Type B pancreatic cell (in vitro differentiated cells): ENCODE measurements around the gene COX6A1. TPM values are rescaled to one million over a fixed set of nuclear protein-coding genes. Genes with fewer than 3 reads are reported as not detected.
"Not testable (repeated sequence)": the region's sequence is repeated elsewhere in the genome, so short reads cannot be mapped to it uniquely, and the experiment has no call there.

Experiments used
- DNase-seq: peaks from one replicate; pipeline ENCODE4 v3.0.0; 2021; ENCODE audit warnings: mixed read lengths; ENCODE audit not compliant: unreplicated experiment; ENCODE audit errors: extremely low spot score
- H3K27ac Mint-ChIP-seq: 2 replicates; pipeline ENCODE4 v1.8.0; 2021; ENCODE audit warnings: mild to moderate bottlenecking, mixed read lengths
- H3K27me3 Mint-ChIP-seq: 2 replicates; pipeline ENCODE4 v1.8.0; 2021; ENCODE audit warnings: mixed read lengths
- H3K36me3 Mint-ChIP-seq: 2 replicates; pipeline ENCODE4 v1.8.0; 2021; ENCODE audit warnings: mixed read lengths
- H3K4me1 Mint-ChIP-seq: one replicate; pipeline ENCODE4 v1.8.0; 2021; ENCODE audit warnings: mixed read lengths; ENCODE audit not compliant: unreplicated experiment
- H3K4me3 Mint-ChIP-seq: 2 replicates; pipeline ENCODE4 v1.8.0; 2021; ENCODE audit warnings: mild to moderate bottlenecking, mixed read lengths
- H3K9me3 Mint-ChIP-seq: 2 replicates; pipeline ENCODE4 v1.8.0; 2021; ENCODE audit warnings: mixed read lengths
- total RNA-seq: library from RNA; stranded (reverse); gene quantifications from 2 replicates; pipeline ENCODE4 v1.2.1, GENCODE V29; 2021; ENCODE audit warnings: low replicate concordance
- TF ChIP-seq, protein P1 (sequence below): fragments of 200-600 bp; sonication (generic); conservative IDR thresholded peaks from 2 replicates; pipeline ENCODE4 v1.5.0; 2021; ENCODE audit warnings: antibody characterized with exemption, mild to moderate bottlenecking

The COX6A1 gene
- total RNA-seq, 1 donor from 2014 or later, result 400 TPM

GRCh38 chr12:120444676-120445075, 6.8 kb downstream of the COX6A1 start:
- Mint-ChIP-seq H3K27ac (peak overlapping the region; percentile 98), H3K27me3 (no peaks in the 10 kb centered on the region), H3K36me3 (peaks cover 12% of the 10 kb centered on the region), H3K4me3 (peak overlapping the region; percentile 99), H3K9me3 (no peaks in the 10 kb centered on the region), H3K4me1 (peaks cover 14% of the 10 kb centered on the region)
- no peak for DNase-seq
- TF ChIP-seq, protein P1, sequence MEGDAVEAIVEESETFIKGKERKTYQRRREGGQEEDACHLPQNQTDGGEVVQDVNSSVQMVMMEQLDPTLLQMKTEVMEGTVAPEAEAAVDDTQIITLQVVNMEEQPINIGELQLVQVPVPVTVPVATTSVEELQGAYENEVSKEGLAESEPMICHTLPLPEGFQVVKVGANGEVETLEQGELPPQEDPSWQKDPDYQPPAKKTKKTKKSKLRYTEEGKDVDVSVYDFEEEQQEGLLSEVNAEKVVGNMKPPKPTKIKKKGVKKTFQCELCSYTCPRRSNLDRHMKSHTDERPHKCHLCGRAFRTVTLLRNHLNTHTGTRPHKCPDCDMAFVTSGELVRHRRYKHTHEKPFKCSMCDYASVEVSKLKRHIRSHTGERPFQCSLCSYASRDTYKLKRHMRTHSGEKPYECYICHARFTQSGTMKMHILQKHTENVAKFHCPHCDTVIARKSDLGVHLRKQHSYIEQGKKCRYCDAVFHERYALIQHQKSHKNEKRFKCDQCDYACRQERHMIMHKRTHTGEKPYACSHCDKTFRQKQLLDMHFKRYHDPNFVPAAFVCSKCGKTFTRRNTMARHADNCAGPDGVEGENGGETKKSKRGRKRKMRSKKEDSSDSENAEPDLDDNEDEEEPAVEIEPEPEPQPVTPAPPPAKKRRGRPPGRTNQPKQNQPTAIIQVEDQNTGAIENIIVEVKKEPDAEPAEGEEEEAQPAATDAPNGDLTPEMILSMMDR, result no peak

DNA sequence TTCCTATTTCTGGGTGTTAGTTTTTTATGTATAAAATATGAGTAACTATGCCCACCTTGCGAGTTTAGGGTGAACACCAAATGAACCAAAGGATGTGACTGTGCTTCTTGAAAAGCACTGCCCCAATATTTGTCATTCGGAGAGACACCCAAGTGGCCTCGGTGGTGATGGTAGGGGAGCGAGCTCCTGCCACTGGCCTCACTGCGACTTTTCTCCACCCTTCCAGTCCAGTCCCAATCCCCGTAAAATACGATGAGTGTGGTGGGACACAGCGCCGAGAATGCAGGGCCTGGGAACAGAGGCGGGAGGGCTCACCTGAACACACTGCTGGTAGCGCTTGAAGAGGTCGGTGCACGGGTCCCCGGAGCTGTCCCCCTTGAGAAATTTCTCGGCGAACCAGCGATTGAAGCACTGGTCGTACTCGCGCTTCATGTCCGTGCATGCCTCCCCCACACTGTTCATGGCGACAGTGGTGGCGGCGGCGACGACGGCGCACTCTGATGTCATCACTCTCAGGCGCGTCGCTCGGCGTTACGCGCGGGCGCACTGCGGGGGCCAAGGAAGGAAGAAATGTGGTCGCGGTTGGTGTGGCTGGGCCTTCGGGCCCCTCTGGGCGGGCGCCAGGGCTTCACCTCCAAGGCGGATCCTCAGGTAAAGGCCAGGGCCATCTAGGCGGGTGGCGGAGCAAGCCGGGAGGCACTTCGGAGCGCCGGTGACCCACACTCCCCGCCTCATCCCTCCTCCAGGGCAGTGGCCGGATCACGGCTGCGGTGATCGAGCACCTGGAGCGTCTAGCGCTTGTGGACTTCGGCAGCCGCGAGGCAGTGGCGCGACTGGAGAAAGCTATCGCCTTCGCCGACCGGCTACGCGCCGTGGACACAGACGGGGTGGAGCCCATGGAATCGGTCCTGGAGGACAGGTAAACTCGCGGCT, 8.3 kb downstream of the COX6A1 start, which contains the start of the genes GATC and TRIAP1:
Gene GATC (plus strand): TSS at position 534 of the 933 bp plus-strand sequence. CDS start 37 bp downstream, at position 571.
Gene TRIAP1 (minus strand): TSS at position 474 of the 933 bp plus-strand sequence. CDS start 12 bp downstream, at position 462.
- H3K4me1 Mint-ChIP-seq, result peaks cover 7% of the 10 kb centered on the region
- no peaks in the 10 kb centered on the region for H3K27me3 Mint-ChIP-seq
- DNase-seq, result peak; percentile 90
- H3K9me3 Mint-ChIP-seq, result no peaks in the 10 kb centered on the region
- peak within 1 kb of the TSS; percentile 99 for H3K4me3 Mint-ChIP-seq
- H3K27ac Mint-ChIP-seq, result peak within 1 kb of the TSS; percentile 98
- H3K36me3 Mint-ChIP-seq, result peaks cover 12% of the 10 kb centered on the region
- TF ChIP-seq, protein P1, result no peak

GRCh38 chr12:120446844-120447178, 8.9 kb downstream of the COX6A1 start:
- not testable (repeated sequence) for H3K9me3 Mint-ChIP-seq, H3K27me3 Mint-ChIP-seq, DNase-seq, H3K4me1 Mint-ChIP-seq
- H3K36me3 Mint-ChIP-seq, result peaks cover 12% of the 10 kb centered on the region
- peak overlapping the region; percentile 98 for H3K27ac Mint-ChIP-seq
- H3K4me3 Mint-ChIP-seq, result peak overlapping the region; percentile 99

GRCh38 chr12:120447992-120448391, 10.1 kb downstream of the COX6A1 start:
- DNase-seq, result no peak
- H3K9me3 Mint-ChIP-seq, result no peaks in the 10 kb centered on the region
- peaks cover 7% of the 10 kb centered on the region for H3K4me1 Mint-ChIP-seq
- TF ChIP-seq, protein P1, result no peak
- no peak overlapping the region for H3K27ac Mint-ChIP-seq
- no peaks in the 10 kb centered on the region for H3K27me3 Mint-ChIP-seq
- peaks cover 12% of the 10 kb centered on the region for H3K36me3 Mint-ChIP-seq
- H3K4me3 Mint-ChIP-seq, result peak overlapping the region; percentile 99

DNA sequence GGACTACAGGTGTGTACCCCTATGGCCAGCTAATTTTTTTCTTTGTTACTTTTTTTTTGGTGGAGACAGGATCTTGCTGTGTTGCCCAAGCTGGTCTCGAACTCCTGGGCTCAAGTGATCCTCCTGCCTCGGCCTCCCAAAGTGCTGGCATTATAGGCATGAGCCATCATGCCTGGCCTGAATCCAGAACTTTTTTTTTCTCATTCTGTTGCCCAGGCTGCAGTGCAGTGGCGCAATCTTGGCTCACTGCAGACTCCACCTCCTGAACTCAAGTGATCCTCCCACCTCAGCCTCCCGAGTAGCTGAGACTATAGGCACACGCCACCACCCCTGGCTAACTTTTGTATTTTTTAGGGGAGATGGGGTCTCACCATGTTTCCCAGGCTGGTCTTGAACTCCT, 14.6 kb downstream of the COX6A1 start:
- not testable (repeated sequence) for DNase-seq, H3K9me3 Mint-ChIP-seq, H3K4me3 Mint-ChIP-seq, H3K27me3 Mint-ChIP-seq, H3K27ac Mint-ChIP-seq, H3K4me1 Mint-ChIP-seq
- H3K36me3 Mint-ChIP-seq, result peaks cover 17% of the 10 kb centered on the region

DNA sequence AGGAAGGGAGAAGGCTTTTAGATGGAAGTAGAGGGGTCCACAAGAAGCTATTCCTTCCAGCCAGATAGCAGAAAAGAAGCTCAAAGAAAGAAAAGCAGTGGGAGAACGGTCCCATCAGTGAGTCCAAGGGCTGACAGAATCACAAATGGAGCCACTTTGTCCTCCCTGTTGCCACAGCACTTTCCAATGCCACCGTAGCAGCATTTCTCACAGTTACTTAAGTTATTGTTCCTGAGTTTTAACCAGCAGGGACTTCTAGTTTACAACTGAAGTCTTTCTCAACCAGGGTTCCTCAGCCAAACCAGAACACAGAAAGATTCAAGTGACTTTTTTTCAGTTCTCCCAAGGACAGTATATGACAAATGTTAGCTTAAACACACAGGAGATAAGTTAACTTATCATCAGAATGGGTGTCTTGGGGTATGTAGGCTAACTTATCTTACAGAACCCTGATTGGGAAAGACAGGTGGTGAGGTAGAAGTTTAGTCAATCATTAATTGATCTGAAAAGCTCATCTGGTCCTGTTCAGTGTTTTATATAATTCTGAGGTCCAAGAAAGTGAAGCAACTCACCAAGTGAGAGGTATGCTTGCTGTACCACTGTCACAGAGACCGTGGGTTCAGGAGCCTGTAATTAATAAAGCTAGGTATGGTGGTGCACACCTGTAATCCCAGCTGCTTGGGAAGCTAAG, 15.3 kb downstream of the COX6A1 start:
- Mint-ChIP-seq H3K36me3 (peaks cover 17% of the 10 kb centered on the region), H3K9me3 (no peaks in the 10 kb centered on the region)

More for the DNA sequence above, 15.3 kb downstream of the COX6A1 start:
- DNase-seq, result no peak
- Mint-ChIP-seq H3K4me1 (no peaks in the 10 kb centered on the region), H3K27ac (no peak overlapping the region), H3K4me3 (no peak overlapping the region), H3K27me3 (no peaks in the 10 kb centered on the region)
- TF ChIP-seq, protein P1, result no peak
